GM13977 (cell line): ENCODE results near the gene PRKCZ.

Experiments used
- DNase-seq: peaks from one replicate; pipeline ENCODE4 v3.0.0; 2012; ENCODE audit warnings: low spot score
- in situ Hi-C: fragments of 300-500 bp; cut with MboI; formaldehyde crosslinking; loops from one replicate; pipeline ENCODE4 v1.12.0; 2022; ENCODE audit warnings: low sequenced_read_pairs, low pct_unique_long_range_greater_than_20kb, mixed read lengths, inconsistent platforms; ENCODE audit not compliant: unreplicated experiment
- TF ChIP-seq, protein P1 (sequence below): IDR thresholded peaks from 2 replicates; pipeline ENCODE4 v1.5.1; 2012; ENCODE audit warnings: mild to moderate bottlenecking, control low read depth; ENCODE audit not compliant: insufficient read depth; ENCODE audit errors: extremely low read depth, missing control alignments

PRKCZ gene

DNA sequence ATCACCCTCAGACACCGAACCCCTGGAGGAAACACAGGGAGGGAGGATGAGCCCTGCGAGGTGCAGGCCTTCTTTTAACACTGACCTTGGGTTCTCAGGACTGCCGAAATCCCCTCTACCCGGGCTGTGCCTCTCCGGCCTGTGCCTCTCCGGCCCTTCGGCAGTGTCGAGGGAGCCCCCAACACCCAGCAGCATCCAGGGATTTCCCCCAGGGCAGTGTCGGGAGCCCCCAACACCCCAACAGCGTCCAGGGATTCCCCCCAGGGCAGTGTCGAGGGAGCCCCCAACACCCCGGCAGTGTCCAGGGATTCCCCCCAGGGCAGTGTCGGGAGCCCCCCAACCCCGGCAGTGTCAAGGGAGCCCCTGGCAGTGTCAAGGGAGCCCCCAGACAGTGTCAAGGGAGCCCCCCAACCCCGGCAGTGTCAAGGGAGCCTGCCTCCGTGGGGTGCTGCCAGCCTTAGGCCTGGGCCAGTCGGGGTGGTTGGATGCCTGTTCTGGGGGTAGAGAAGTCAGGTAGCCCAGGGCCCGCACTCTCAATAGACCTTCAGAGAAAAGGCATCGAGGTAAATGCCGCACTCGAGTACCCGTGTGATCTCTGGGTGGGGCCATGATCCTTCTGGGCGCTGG is 57.5 kb downstream of the PRKCZ start:
- no peak for DNase-seq
- TF ChIP-seq, protein P1, sequence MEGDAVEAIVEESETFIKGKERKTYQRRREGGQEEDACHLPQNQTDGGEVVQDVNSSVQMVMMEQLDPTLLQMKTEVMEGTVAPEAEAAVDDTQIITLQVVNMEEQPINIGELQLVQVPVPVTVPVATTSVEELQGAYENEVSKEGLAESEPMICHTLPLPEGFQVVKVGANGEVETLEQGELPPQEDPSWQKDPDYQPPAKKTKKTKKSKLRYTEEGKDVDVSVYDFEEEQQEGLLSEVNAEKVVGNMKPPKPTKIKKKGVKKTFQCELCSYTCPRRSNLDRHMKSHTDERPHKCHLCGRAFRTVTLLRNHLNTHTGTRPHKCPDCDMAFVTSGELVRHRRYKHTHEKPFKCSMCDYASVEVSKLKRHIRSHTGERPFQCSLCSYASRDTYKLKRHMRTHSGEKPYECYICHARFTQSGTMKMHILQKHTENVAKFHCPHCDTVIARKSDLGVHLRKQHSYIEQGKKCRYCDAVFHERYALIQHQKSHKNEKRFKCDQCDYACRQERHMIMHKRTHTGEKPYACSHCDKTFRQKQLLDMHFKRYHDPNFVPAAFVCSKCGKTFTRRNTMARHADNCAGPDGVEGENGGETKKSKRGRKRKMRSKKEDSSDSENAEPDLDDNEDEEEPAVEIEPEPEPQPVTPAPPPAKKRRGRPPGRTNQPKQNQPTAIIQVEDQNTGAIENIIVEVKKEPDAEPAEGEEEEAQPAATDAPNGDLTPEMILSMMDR = no peak
- in situ Hi-C loops = no loop called here

DNA sequence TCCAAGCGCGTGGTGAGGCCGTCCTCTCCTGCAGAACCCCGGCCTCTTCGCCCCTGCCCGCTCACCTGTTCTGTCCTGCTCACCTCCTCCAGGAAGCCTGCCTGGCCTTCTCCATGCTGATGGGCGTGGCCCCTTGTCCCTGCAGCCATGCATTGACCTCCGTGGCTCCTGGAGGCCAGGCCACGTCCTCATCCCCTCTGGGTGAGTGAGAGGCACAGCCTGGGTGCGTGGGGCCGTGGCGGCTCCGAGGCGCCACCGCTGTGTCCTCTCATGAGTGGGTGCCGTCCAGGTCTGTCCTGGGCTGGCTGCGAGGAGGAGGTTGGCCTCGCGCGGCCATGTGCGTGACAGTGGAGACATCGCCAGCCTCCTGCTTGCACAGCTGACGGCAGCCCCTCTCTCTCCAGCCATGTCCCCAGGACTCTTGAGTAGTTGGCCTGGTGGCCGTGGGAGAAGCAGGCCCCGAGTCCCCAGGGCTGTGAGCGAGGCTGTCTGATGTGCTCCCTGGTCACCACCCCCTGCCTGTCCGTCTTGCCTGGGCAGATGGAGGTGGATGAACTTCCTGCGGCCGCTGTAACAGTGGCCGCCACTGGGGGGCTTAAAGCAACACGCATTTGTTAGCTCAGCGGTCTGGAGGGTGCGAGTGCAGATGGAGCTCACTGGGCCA is 58.1 kb downstream of the PRKCZ start:
- in situ Hi-C loops = no loop called here
- TF ChIP-seq, protein P1 = peak; percentile 44
- DNase-seq = peak; percentile 61

DNA sequence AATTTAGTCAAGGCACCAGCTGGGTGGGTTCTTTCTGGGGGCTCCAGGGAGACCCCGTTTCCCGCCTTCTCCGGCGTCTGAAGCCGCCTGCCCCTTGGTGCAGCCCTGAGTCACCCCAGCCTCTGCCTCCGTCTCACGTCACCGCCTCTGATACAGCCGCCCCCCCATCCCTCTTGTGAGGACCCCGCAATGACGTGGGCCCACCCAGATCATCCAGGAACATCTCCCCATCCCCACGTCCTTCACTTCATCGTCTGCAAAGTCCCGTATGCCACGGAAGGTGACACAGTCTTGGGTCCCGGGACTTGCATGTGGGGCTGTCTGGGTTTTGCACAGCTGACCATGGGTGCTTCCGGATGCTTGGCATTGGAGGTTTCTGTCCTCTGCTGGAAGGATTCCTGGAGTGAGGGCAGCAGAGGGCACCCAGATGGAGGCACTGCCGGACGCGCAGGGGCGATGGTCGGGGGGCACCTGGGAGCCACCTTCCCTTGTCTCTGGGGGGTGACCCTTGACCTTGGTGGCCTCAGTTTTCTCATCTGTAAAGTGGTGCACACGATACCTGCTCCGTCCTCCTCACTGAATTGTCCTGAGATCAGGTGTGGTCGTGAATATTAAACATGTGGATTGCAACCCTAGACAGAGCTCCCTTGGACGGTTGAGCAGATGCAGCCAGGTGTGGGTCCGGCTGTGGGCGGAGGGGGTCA is 58.8 kb downstream of the PRKCZ start:
- TF ChIP-seq, protein P1 = no peak
- no peak for DNase-seq
- in situ Hi-C loops = no loop called here

DNA sequence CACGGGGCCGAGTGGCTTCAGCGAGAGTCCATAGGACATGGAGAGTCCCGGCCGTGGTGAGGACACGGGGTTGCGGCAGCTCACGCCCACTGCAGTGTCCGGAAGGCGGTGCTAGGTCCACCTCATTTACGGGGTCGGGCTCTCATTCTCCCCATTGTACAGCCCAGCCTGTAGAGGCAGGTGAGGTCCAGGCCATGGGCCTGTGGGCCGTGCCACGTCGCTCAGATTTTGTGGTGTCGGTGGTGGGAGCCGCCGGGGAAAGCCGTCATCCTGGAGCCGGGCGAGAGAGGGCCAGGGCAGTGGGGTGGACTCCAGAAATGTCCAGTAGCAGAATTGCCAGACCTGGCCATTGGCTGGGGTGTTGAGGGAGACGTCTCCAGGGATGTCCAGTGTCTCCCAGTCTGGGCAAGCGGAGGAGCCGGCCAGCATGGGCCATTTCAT is 59.4 kb downstream of the PRKCZ start:
- no peak for DNase-seq
- in situ Hi-C loops = no loop called here
- TF ChIP-seq, protein P1 = no peak

DNA sequence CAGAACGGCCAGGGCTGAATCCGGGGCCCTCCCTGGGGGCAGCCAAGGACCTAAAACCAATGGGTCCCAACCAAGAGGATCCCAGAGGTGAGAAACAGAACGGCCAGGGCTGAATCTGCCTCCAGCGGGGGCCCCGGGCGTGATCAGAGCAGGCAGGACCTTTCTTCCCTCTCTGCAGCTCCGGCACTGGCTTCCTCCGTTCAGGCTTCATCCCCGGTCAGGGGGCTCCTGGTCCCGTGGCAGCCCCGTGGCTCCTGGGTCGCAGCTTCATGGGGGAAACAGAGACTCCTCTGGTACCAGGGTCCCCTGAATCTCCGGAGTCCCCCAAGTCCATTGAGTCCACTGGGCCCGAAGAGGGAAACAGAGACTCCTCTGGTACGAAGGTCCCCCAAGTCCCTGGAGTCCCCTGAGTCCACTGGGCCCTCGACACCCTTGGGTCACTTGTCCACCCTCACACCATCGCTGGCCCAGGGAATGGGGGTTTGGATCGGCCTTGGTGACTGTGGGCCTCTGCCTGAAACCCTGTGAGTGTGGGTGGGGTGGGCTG is 60.1 kb downstream of the PRKCZ start:
- TF ChIP-seq, protein P1 = no peak
- no peak for DNase-seq
- in situ Hi-C loops = no loop called here

DNA sequence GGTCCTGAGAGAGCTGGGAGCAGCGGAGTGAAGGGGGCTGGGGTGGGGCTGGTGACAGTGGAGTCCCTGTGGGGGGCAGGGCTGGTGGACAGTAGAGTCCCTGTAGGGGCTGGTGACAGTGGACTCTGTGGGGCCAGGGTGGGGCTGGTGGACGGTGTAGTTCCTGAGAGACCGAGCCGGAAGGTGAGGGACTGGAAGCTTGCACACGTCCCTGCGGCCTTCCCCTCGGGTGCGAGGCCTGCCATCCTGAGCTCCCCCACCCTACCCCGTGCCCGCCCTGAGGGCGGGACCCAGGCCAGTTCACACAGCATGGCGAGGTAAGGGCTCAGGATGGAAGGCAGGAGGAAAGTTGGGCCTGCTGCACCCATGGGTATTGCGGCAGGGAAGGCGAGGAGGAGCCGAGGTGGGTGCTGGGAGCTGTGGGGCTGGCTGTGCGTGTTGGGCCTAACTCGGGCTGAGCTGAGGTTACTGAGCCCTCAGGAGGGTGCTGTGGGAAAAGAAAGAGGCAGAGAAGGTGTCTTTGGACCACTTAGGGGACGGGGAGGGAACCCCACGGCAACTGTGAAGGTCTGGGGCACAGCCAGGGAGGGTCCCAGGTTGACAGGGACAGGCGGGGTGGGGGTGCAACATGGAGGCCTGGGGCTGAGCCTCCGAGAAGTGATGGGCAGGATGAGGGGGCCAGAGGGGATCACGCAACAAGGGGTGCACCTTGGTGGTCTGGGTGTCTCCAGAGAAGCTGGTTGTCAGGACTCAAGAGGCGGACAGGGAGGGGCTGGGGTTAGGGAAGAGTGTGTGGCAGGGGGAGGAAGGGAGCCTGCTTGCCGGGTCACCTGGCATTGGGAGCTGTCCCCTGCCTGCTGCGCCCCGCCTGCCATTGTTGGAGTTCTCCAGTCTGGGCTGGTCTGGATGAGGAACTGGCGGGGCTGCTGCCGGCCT is 60.8 kb downstream of the PRKCZ start:
- TF ChIP-seq, protein P1 = no peak
- in situ Hi-C loops = no loop called here
- DNase-seq = no peak
